CD4-positive, alpha-beta T cell treated with Interleukin-1 beta for 1 hour (primary cell): ENCODE data around the gene MMS22L.
"Not testable (repeated sequence)": the region's sequence is repeated elsewhere in the genome, so short reads cannot be mapped to it uniquely, and the experiment has no call there.

ENCODE experiments used
- DNase-seq, 2 donors: peaks; one replicate each; pipeline ENCODE4 v3.0.0-alpha.2; 2020 to 2022

MMS22L gene

DNA sequence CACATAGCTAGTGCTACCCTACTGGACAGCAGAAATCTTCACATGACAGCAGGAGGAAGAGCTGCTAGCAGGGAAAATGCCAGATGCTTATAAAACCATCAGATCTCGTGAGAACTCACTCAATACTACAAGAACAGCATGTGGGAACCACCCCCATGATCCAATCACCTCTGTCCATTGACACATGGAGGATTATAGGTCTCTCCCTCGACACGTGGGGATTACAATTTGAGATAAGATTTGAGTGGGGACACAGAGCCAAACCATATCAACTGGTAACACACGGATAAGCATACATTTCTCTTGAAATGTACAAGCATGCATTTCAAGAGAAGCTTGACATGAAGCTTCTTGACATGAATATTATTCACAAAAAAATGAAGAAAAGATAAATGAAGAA, 64.1 kb downstream of the MMS22L start:
- DNase-seq: no peak

- DNase-seq: peak in 1 of 2 donors; percentile 9
These were observed 67.8 kb downstream of the MMS22L start for GRCh38 chr6:97215157-97215769.

- DNase-seq: no peak
These were observed 68.3 kb downstream of the MMS22L start for GRCh38 chr6:97214671-97215070.

GRCh38 chr6:97207383-97207782, 75.6 kb downstream of the MMS22L start:
- DNase-seq: no peak

GRCh38 chr6:97205966-97206365, 77.0 kb downstream of the MMS22L start:
- DNase-seq: no peak

- DNase-seq: no peak
These were observed 79.7 kb downstream of the MMS22L start for GRCh38 chr6:97203343-97203742.

GRCh38 chr6:97198046-97198565, 84.9 kb downstream of the MMS22L start:
- no peak for DNase-seq

GRCh38 chr6:97195117-97195516, 87.9 kb downstream of the MMS22L start:
- DNase-seq: no peak

GRCh38 chr6:97189767-97190166, 93.2 kb downstream of the MMS22L start:
- DNase-seq: no peak

GRCh38 chr6:97187951-97188350, 95.1 kb downstream of the MMS22L start:
- DNase-seq: no peak

DNA sequence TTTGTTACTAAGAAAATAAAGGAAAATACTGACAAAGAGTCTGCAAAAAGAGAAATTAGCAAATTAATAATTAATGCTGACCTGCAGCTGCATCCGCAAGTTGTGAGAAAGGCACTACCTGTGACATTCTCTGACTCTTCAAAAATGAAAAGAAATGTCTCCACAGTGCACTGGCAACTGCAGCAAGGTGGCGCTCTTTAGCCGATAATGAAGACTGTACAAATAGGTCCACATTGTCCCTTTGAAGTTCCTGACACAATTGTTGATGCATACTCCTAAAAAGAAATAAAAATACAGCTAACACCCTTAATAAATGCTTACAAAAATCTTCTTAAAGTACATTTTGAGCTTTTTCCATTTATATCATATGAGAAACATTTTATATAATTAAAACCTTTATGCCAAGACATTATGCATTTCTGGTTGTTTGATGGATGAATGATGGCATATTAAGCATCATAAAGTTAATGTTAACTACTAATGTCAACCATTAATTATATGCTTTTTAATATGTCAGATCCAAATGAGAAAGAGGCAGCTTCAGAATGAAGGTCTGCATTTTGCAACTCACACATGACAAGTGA, 96.5 kb downstream of the MMS22L start:
- DNase-seq: peak; percentile 48 to 63

- no peak for DNase-seq
These were observed 105.1 kb downstream of the MMS22L start for GRCh38 chr6:97177905-97178304.

DNA sequence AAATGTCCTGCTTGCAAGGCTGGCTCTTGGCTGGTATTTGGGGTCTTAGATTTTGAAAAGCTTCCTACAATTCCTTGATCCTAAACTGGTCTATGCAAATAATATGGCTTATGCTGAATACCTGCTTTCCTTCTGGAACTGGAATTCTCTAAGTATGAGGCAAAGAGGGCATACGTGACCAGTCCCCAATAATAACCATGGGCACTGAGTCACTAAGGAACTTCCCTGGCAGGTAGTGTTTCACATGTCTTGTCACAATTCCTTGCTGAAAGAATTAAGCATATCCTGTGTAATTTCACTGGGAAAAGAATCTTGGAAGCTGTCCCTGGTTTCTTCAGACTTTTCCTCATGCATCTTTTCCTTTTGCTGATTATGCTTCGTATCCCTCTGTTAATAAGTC, 106.5 kb downstream of the MMS22L start:
- DNase-seq: no peak

DNA sequence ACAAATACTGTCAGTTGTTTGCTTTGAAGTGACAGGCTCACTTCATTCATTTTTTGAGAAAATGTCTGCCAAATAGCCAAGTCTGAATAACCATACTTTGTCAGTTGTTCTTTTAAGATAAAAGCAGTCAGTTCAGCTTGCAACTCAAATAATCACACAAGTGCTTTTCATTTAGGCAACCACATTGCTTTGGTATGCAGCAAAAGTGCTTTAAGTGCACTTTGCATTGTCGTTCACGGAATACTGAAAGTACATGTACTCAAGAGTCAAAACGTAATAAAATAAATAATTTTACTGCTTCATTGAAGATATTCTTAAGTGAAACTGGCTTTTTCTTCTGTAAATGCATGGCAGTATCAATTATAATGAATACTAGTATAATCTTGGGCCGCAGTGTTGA, 107.2 kb downstream of the MMS22L start:
- DNase-seq: no peak

DNA sequence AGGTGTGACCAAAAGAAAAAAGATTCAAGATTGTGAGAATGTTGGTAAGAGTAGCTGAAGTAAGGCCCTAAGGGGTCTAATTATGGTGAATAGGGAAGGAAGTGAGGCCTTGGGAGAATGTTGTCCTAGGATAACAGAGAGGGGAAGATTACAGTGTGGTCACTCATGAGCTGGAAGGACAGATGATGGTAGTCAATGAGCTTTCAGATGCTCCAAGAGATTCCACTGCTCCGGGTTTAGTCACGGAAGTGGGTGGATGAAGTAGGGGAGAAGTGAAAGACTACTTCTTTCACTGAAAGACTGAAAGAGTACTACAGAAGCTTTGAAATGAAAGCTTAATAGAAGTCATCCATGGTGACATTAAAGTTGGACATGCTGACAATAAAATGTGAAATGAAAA, 108.5 kb downstream of the MMS22L start:
- no peak for DNase-seq

DNA sequence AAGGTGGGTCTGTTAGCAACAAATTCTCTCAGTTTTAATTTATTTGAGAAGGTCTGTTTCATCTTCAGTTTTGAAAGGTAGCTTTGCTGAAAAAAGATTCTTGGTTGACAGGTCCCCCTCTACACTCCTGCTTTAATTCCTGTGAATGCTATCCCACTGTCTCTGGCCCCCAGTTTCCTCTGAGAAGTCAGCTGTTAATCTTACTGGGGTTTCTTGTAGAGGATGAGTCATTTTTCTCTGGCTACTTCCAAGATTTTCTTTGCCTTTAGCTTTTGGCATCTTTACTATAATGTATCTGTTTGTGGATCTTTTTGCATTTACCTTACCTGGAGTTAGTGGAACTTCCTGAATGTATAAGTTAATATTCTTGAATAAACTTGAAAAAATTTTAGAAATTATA, 122.7 kb downstream of the MMS22L start:
- no peak for DNase-seq

GRCh38 chr6:97155447-97155846, 127.6 kb downstream of the MMS22L start:
- not testable (repeated sequence) for DNase-seq

DNA sequence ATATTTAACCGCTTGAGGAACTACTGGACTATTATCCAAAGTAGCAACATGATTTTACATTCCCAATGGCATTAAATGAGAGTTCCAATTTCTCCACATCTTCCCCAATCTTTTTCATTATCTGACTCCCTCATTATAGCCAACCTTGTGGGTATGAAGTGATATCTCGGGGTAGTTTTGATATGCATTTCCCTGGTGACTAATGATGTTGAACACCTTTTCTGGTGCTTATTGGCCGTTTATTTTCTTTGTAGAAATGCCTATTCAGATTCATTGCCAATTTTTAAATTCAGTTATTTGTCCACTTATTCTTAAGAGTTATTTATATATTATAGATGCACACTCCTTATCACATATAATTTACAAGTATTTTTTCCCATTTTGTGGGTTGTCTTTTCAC, 129.0 kb downstream of the MMS22L start:
- no peak for DNase-seq

GRCh38 chr6:97151601-97152000, 131.4 kb downstream of the MMS22L start:
- no peak for DNase-seq

DNA sequence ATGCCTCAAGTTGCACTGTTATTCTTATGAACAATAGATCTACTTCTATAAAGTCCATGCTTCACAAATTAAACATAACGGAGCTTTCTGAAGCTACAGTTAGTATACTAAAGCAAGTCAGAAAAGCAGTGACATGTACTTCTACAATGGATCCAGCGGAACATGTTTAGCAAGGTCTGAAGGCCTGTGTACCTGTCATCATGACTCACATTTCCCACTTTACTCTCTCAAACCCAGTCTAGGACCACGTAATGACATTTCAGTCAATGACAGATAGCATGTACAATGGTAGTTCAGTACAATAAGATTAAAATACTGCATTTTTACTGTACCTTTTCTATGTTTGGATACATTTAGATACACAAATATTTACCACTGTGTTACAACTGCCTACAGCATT, 132.1 kb downstream of the MMS22L start:
- no peak for DNase-seq

DNA sequence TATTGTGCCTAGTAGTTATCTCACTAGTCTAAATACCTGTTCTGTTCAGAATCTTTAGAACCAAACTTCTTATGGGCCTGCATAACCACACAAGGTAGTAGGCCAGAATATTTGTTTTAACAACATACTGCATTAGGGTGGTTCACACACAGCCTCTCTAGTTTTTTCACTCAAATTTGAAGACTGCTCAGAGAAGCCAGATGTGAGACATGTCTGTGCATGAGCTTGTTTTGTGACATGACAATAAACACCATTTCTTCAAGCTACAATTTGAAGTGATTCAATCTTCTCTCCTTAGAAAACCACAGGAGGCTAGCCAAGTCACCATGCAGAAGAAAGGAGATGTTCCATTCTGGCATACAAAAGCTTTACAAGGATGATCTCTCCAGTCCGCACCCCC, 135.6 kb downstream of the MMS22L start:
- DNase-seq: no peak

DNA sequence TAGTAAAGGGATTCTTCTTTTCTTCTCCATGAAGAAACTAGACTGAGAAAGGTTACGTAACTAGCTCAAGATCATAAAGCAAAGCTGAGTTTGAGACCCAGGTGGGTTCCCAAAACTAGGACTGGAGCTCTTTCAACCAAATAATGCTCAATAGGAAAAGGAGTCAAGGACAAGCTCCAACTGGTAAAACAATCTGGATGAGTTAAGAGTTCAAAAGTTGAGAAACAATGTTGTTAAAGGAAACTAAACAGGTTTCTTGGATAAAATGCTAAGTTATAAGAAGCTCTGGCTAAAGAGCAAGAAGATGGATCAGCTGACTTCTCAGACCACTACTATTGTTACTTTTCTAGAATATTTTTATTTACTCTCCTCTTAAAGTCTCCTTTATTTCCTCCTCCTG, 137.3 kb downstream of the MMS22L start:
- no peak for DNase-seq

DNA sequence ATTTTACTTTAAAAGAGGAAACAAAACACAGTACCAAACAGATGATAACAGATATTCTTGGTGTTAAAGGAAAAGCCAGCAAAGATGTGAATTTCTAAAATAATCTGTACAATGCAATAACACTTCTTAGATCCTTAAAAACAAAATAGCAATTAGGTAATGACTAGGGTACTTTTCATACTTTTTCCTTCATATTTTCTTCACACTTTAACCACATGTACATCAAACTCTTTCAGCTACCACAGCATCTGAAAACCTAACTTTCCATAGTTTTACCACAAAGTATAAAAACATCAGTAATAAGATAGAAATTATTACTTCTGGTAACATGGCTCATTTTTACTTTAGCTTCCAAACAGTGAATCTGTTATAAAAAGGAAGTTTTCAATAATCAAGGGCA, 141.3 kb downstream of the MMS22L start:
- DNase-seq: no peak

GRCh38 chr6:97138581-97138980, 144.4 kb downstream of the MMS22L start:
- no peak for DNase-seq
